Cardiac muscle cell (in vitro differentiated cells and primary cell): ENCODE measurements around the gene TUBB. TPM values are rescaled to one million over a fixed set of nuclear protein-coding genes. Genes with fewer than 3 reads are reported as not detected.

ENCODE experiments used
- DNase-seq, 2 donors: peaks; one replicate each; pipeline versions ENCODE4 v3.0.0 to v3.0.0-alpha.2; 2010 to 2017; ENCODE audit warnings: low read depth in 1 of 2, low spot score in 1 of 2
- H3K27ac ChIP-seq: fragments of 200-600 bp; sonication (generic); 2 replicates; pipeline ENCODE4 v1.5.1; 2016
- H3K27me3 ChIP-seq: fragments of 200-600 bp; sonication (generic); 2 replicates; pipeline ENCODE4 v1.6.0; 2016; ENCODE audit warnings: control low read depth
- H3K36me3 ChIP-seq: fragments of 200-600 bp; sonication (generic); 2 replicates; pipeline ENCODE4 v1.5.1; 2016; ENCODE audit warnings: control low read depth
- H3K4me1 ChIP-seq: fragments of 200-600 bp; sonication (generic); 2 replicates; pipeline ENCODE4 v1.8.1; 2017; ENCODE audit warnings: low read depth, mild to moderate bottlenecking, mixed run types
- H3K4me3 ChIP-seq: fragments of 200-600 bp; sonication (generic); 2 replicates; pipeline ENCODE4 v1.5.1; 2016; ENCODE audit warnings: mild to moderate bottlenecking
- H3K9me3 ChIP-seq: fragments of 200-600 bp; sonication (generic); 2 replicates; pipeline ENCODE4 v1.5.1; 2017; ENCODE audit warnings: low read depth, mild to moderate bottlenecking, control low read depth
- CTCF ChIP-seq: IDR thresholded peaks from 2 replicates; pipeline ENCODE4 v1.5.1; 2012; ENCODE audit warnings: low read depth, mild to moderate bottlenecking, low read length
- polyA plus RNA-seq: library from polyadenylated mRNA; unstranded; fragments of >200 nt; fragmentation: Nextera tagmentation; extraction: Ambion mirVana; gene quantifications from 2 replicates; pipeline ENCODE4 v1.2.1, GENCODE V29; 2016
- total RNA-seq: library from RNA; depleted of rRNA; stranded (reverse); fragments of >200 nt; gene quantifications from 2 replicates; pipeline ENCODE4 v1.2.3, GENCODE V29; 2016

TUBB gene
- total and polyA plus RNA-seq, 2 experiments from 2014 or later, result 675 to 827 TPM

- Histone ChIP-seq H3K9me3 (no peaks in the 10 kb centered on the region), H3K4me3 (no peak overlapping the region), H3K27me3 (no peaks in the 10 kb centered on the region), H3K36me3 (no peaks in the 10 kb centered on the region), H3K4me1 (peaks cover 33% of the 10 kb centered on the region), H3K27ac (no peak overlapping the region)
- no peak for TF ChIP-seq CTCF
- DNase-seq, result no peak
Measured at GRCh38 chr6:30767158-30767943, 47.2 kb downstream of the TUBB start.

- H3K27ac ChIP-seq, result no peak overlapping the region
- TF ChIP-seq CTCF, result no peak
- H3K4me3 ChIP-seq, result no peak overlapping the region
Measured at GRCh38 chr6:30767944-30768301, 47.8 kb downstream of the TUBB start.

GRCh38 chr6:30768634-30769087 is 48.5 kb downstream of the TUBB start:
- no peak for TF ChIP-seq CTCF
- no peaks in the 10 kb centered on the region for H3K36me3 ChIP-seq

More at GRCh38 chr6:30767944-30768301, 47.8 kb downstream of the TUBB start:
- peaks cover 31% of the 10 kb centered on the region for H3K4me1 ChIP-seq
- no peaks in the 10 kb centered on the region for H3K27me3 ChIP-seq
- no peaks in the 10 kb centered on the region for H3K36me3 ChIP-seq
- no peak for DNase-seq
- H3K9me3 ChIP-seq, result no peaks in the 10 kb centered on the region

GRCh38 chr6:30769088-30769852 is 49.1 kb downstream of the TUBB start:
- peak; percentile 18 to 92 for DNase-seq
- TF ChIP-seq CTCF, result no peak
- Histone ChIP-seq H3K36me3 (no peaks in the 10 kb centered on the region), H3K4me3 (no peak overlapping the region), H3K27ac (peak overlapping the region; percentile 55), H3K4me1 (peaks cover 19% of the 10 kb centered on the region), H3K27me3 (no peaks in the 10 kb centered on the region), H3K9me3 (no peaks in the 10 kb centered on the region)

More at GRCh38 chr6:30768634-30769087, 48.5 kb downstream of the TUBB start:
- H3K27ac ChIP-seq, result peak overlapping the region; percentile 55
- H3K4me3 ChIP-seq, result no peak overlapping the region
- H3K4me1 ChIP-seq, result peaks cover 24% of the 10 kb centered on the region
- DNase-seq, result no peak
- H3K9me3 ChIP-seq, result no peaks in the 10 kb centered on the region
- no peaks in the 10 kb centered on the region for H3K27me3 ChIP-seq

GRCh38 chr6:30769853-30770524 is 49.8 kb downstream of the TUBB start:
- no peaks in the 10 kb centered on the region for H3K9me3 ChIP-seq
- no peak for TF ChIP-seq CTCF
- H3K4me1 ChIP-seq, result peaks cover 13% of the 10 kb centered on the region
- no peak for DNase-seq
- no peaks in the 10 kb centered on the region for H3K27me3 ChIP-seq
- no peaks in the 10 kb centered on the region for H3K36me3 ChIP-seq
- H3K27ac ChIP-seq, result peak overlapping the region; percentile 55
- no peak overlapping the region for H3K4me3 ChIP-seq
